Activated T-cell treated with anti-CD3 and anti-CD28 coated beads, Interleukin-2, amount 50 U/mL, for 48 hours (primary cell): ENCODE results near the gene SH3YL1.
"Not testable (repeated sequence)": the region's sequence is repeated elsewhere in the genome, so short reads cannot be mapped to it uniquely, and the experiment has no call there.

ENCODE experiments used
- DNase-seq, 2 experiments: peaks; one replicate each; pipeline ENCODE4 v3.0.0-alpha.2; 2020

Gene SH3YL1

DNA sequence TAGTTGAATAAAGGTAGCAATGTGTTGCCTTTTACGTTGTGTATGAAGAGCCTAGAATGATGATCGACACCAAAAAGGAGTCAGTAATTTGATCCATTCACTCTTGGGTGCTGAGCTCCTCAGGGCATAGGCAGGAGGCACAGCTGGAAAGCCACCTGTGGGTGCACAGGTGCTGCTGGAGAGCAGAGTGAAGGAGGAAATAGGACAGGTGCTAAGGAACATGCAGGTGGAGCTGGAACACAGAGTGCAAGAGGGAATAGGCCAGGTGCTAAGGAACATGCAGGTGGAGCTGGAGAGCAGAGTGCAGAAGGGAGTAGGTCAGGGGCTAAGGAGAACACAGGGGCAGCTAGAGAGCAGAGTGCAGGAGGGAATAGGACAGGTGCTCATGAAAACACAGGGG, 86.1 kb downstream of the SH3YL1 start:
- no peak for DNase-seq

DNA sequence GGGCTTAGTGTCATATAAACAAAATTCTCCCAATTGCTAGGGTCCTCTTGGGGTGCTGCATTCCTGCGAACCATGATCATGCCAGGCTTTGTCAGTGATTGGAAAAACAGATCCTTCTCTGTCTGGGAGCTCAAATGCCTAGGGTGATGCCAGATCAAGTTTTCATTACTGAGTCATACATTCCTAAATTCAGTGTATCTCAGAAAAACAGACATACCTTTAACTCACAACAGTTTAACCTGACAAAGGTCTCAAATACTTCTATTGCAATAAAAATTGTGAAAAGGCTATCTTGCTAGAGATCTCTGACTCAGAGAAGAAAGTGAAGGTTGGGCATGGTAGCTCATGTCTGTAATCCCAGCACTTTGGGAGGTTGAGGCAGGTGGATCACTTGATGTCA, 86.9 kb downstream of the SH3YL1 start:
- DNase-seq, result no peak

DNA sequence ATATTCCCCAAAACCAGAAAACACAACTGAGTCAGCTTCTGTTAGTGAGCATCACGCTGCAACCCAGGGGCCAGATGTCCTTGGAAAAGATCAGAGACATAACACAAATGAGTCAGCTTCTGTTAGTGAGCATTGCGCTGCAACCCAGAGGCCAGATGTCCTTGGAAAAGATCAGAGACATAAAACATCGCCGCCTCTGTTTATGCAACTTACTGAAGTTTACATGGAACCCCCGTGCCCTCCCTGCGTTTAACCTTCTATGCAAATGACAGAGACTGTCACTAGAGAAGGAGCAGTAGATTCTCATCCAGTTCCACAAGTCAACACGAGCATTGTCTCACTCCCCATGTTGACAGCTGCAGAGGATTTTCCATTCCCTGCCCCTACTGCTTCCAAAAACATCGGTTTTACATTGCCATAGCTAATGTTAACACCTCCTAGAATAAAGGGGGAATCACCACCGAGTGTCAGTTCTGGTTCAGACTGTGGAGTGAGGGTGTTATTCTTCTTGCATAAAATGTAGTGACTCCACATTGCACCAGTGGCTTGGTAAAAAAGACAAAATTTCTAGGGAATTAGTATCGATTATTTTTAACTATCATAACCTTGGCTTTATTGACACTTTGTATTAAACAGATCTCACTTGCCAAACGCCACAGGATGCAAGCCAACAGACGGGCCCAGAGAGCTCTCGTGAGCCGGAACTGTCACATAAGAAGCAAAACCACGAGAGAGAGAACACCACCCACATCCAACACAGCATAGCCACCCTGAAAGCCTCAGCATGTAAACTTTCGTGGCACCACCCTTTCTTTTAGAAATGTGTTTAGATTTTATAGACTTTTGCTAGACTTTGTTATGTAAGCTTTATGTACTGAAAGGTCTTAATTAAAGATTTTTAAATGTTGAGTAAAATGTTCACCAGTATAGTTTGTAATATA, 87.7 kb downstream of the SH3YL1 start:
- peak; percentile 48 to 51 for DNase-seq

DNA sequence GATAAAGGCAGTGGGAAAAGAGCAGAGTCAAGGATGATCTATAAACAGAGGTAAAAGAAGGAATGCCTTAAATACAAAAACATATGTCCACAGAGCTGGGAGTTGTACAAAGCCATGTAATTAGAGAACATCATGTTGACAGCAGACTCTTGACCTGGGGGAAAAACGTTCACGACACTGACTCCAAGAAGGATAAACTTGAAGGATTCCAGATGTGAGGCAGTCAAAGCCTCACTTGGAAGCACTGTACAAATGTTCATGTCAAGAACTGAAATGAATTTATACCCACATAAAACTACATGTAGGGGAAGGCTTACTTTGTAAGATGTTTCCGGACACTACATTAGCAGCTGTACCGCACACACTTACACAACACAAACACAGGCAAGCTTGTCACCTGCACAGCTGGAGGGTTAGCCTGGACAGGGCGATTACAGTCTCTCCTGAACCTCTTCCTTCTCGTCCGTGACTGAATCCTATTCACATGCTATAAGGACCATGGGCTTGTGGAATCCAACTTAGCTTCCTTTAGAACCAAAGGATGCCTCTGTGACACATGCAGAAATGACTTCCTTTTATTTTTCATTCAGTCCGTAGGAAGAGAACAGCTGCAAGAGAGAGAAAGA, 88.6 kb downstream of the SH3YL1 start:
- DNase-seq, result no peak

DNA sequence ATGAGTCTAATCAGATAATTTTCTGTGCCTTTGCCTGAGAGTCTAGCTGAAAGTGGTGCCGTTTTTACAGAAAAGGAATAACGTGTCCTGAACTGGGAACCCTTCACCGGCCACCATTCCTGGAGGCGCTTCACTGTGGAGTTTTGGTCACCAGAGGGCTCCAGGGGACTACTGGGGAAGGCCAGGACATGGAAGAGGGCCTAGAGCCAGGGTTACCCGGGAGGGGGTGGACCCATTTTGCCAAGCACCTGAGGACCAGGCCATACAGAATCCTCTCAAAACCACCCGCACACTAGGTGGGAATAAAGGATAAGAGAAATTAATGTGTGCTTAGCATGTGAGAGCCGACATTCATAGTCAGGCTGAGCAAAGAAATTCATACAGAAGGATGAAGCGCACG, 91.7 kb downstream of the SH3YL1 start:
- not testable (repeated sequence) for DNase-seq

DNA sequence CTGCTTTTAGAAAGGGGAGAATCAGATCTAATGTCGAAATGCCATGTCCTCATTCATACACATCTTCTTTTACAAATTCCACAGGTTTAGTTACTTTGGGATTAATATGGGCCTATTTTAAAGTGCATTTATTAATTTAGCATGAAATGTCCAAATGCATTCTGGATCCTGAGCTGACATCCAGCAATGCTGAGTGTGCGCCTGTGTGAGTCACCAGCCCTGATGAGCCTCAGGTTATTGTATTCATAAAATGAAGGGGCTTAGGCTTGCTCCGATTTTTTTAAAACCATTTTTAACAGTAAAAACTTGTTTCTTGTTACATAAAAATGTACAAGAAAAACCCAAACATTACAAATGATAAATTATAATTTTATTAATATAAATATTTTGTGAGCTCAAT, 94.1 kb downstream of the SH3YL1 start:
- no peak for DNase-seq
